ENCODE measurements around the gene HEXD. TPM values are rescaled to one million over a fixed set of nuclear protein-coding genes. Genes with fewer than 3 reads are reported as not detected.
"Not testable (repeated sequence)": the region's sequence is repeated elsewhere in the genome, so short reads cannot be mapped to it uniquely, and the experiment has no call there.

Gene HEXD
- total RNA-seq, 6 donors from 2014 or later = 33.7 to 250 (median 43.4) TPM

GRCh38 chr17:82377924-82378740 is 40.0 kb upstream of the HEXD start:
- no peak for ATAC-seq (ENCODE audit: low FRiP score in 2 of 2)
- Histone ChIP-seq H3K27ac (no peak overlapping the region), H3K4me1 (peaks cover 0 to 10% (median 0%) of the 10 kb centered on the region in 4 donors), H3K36me3 (no peaks in the 10 kb centered on the region), H3K9me3 (no peaks in the 10 kb centered on the region), H3K27me3 (peaks cover 0 to 25% (median 8%) of the 10 kb centered on the region in 4 donors), H3K4me3 (no peak overlapping the region)
- 81 to 84% methylated on average over 16 to 29 of the region's 31 CpGs for WGBS, 2 donors
- peak in 1 of 2 donors; percentile 78 for DNase-seq
- no peak for TF ChIP-seq POLR2A (IDR thresholded peaks at IDR 0.05)
- no peak for TF ChIP-seq POLR2AphosphoS5 (IDR thresholded peaks at IDR 0.05)
- TF ChIP-seq EP300 (IDR thresholded peaks at IDR 0.05) = no peak
- TF ChIP-seq, protein P1, sequence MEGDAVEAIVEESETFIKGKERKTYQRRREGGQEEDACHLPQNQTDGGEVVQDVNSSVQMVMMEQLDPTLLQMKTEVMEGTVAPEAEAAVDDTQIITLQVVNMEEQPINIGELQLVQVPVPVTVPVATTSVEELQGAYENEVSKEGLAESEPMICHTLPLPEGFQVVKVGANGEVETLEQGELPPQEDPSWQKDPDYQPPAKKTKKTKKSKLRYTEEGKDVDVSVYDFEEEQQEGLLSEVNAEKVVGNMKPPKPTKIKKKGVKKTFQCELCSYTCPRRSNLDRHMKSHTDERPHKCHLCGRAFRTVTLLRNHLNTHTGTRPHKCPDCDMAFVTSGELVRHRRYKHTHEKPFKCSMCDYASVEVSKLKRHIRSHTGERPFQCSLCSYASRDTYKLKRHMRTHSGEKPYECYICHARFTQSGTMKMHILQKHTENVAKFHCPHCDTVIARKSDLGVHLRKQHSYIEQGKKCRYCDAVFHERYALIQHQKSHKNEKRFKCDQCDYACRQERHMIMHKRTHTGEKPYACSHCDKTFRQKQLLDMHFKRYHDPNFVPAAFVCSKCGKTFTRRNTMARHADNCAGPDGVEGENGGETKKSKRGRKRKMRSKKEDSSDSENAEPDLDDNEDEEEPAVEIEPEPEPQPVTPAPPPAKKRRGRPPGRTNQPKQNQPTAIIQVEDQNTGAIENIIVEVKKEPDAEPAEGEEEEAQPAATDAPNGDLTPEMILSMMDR (IDR thresholded peaks at IDR 0.05) = no peak

DNA sequence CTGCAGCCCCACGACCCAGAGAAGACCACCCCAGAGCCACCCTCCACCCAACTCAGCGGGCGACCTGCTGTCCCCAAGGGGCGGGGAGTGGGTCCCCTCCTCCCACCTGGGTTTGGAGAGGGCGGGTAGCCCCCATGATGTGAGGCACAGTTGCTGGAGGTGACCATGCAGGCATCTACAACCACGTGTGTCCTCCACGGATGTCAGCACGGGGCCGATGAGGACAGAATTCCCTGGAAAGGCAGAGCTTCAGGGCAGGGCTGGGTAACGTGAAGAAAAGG is 39.5 kb upstream of the HEXD start:
- 68 to 71% methylated on average over 9 to 10 of the region's 10 CpGs for WGBS, 2 donors
- Histone ChIP-seq H3K4me1 (peaks cover 0 to 10% (median 0%) of the 10 kb centered on the region in 4 donors), H3K36me3 (no peaks in the 10 kb centered on the region), H3K4me3 (no peak overlapping the region), H3K27me3 (peaks cover 0 to 25% (median 8%) of the 10 kb centered on the region in 4 donors), H3K9me3 (no peaks in the 10 kb centered on the region), H3K27ac (no peak overlapping the region)
- ATAC-seq (ENCODE audit: low FRiP score in 2 of 2) (no peak), DNase-seq (no peak)
- TF ChIP-seq POLR2A (IDR thresholded peaks at IDR 0.05) (no peak), POLR2AphosphoS5 (IDR thresholded peaks at IDR 0.05) (no peak), EP300 (IDR thresholded peaks at IDR 0.05) (no peak)
- TF ChIP-seq, protein P1 (IDR thresholded peaks at IDR 0.05) = no peak

DNA sequence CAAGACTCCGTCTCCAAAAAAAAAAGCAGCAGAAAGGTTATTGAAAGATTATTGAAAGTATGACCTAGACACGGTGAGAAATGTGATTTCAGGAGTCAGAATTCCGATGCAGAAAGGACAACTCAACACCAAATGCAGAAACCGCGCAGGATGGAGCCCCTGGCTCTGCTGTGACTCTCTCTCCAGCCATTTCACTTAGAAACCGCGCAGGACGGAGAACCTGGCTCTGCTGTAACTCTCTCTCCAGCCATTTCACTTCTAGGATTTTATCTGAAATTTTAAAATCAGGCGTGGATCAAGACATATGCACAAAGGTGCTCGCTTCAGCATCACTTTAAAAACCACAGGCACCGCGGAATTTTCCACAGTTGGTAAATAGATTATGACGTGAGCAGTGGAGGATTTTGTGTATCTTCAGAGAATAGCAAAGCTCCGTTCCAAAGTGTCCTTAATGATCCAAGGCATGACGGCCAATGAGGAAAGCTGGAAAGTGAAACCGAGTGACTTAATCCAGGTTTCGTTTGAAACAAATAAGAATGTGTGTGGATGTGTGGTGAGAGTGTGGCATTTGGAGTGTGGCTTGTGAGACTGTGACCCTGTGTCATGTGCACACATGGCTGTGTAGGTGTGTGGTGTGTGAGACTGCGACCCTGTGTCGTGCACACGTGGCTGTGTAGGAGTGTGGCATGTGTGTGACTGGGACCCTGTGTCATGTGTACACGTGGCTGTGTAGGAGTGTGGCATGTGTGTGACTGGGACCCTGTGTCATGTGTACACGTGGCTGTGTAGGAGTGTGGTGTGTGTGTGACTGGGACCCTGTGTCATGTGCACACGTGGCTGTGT is 37.1 kb upstream of the HEXD start:
- no peak for DNase-seq
- Histone ChIP-seq H3K36me3 (no peaks in the 10 kb centered on the region), H3K27me3 (peaks cover 0 to 16% (median 4%) of the 10 kb centered on the region in 4 donors), H3K27ac (no peak overlapping the region), H3K4me3 (no peak overlapping the region), H3K4me1 (peaks cover 7 to 12% (median 9%) of the 10 kb centered on the region in 4 donors), H3K9me3 (no peaks in the 10 kb centered on the region)
- no peak for ATAC-seq (ENCODE audit: low FRiP score in 2 of 2)
- WGBS, 2 donors = 61 to 67% methylated on average over 23 of the region's 23 CpGs
- TF ChIP-seq EP300 (IDR thresholded peaks at IDR 0.05) (no peak), POLR2AphosphoS5 (IDR thresholded peaks at IDR 0.05) (no peak), POLR2A (IDR thresholded peaks at IDR 0.05) (no peak)
- TF ChIP-seq, protein P1 (IDR thresholded peaks at IDR 0.05) = no peak

DNA sequence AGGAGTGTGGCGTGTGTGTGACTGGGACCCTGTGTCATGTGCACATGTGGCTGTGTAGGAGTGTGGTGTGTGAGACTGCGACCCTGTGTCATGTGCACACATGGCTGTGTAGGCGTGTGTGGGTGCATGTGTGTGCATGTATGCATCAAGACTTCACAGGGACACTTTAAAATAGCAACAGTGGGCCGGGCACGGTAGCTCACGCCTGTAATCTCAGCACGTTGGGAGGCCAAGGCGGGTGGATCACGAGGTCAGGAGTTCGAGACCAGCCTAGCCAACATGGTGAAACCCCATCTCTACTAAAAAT is 36.5 kb upstream of the HEXD start:
- H3K27me3 ChIP-seq = peaks cover 0 to 20% (median 6%) of the 10 kb centered on the region in 4 donors
- DNase-seq; H3K9me3 ChIP-seq; H3K4me3 ChIP-seq; ATAC-seq (ENCODE audit: low FRiP score in 2 of 2); H3K36me3 ChIP-seq; H3K27ac ChIP-seq: not testable (repeated sequence)
- WGBS, 2 donors = 75 to 83% methylated on average over 10 of the region's 10 CpGs
- H3K4me1 ChIP-seq = peaks cover 7 to 12% (median 9%) of the 10 kb centered on the region in 4 donors

GRCh38 chr17:82382220-82382932 is 35.8 kb upstream of the HEXD start:
- H3K36me3 ChIP-seq; ATAC-seq (ENCODE audit: low FRiP score in 2 of 2); H3K9me3 ChIP-seq; H3K4me3 ChIP-seq; H3K27ac ChIP-seq: not testable (repeated sequence)
- 80 to 91% methylated on average over 12 to 17 of the region's 21 CpGs for WGBS, 2 donors
- H3K4me1 ChIP-seq = peaks cover 7 to 18% (median 9%) of the 10 kb centered on the region in 4 donors
- DNase-seq = peak in 1 of 2 donors; percentile 59
- peaks cover 0 to 22% (median 8%) of the 10 kb centered on the region in 4 donors for H3K27me3 ChIP-seq

Measured in upper lobe of left lung (tissue), 6 donors.